ENCODE data around the gene ANKRD65.
"Not testable (repeated sequence)": the region's sequence is repeated elsewhere in the genome, so short reads cannot be mapped to it uniquely, and the experiment has no call there.

DNA sequence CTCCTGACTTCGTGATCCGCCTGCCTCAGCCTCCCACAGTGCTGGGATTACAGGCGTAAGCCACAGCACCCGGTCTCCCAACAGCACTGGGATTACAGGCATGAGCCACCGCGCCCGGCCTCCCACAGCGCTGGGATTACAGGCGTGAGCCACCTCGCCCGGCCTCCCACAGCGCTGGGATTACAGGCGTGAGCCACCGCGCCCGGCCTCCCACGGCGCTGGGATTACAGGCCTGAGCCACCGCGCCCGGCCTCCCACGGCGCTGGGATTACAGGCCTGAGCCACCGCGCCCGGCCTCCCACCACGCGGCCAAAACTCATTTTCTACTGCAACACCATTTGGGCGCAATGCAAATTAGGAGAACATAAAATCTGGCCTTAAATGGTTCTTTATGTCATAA is 35.7 kb downstream of the ANKRD65 start:
- TF ChIP-seq, protein P1, sequence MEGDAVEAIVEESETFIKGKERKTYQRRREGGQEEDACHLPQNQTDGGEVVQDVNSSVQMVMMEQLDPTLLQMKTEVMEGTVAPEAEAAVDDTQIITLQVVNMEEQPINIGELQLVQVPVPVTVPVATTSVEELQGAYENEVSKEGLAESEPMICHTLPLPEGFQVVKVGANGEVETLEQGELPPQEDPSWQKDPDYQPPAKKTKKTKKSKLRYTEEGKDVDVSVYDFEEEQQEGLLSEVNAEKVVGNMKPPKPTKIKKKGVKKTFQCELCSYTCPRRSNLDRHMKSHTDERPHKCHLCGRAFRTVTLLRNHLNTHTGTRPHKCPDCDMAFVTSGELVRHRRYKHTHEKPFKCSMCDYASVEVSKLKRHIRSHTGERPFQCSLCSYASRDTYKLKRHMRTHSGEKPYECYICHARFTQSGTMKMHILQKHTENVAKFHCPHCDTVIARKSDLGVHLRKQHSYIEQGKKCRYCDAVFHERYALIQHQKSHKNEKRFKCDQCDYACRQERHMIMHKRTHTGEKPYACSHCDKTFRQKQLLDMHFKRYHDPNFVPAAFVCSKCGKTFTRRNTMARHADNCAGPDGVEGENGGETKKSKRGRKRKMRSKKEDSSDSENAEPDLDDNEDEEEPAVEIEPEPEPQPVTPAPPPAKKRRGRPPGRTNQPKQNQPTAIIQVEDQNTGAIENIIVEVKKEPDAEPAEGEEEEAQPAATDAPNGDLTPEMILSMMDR (IDR thresholded peaks at IDR 0.05; ENCODE audit: extremely low read depth in 1 of 2, insufficient read depth in 1 of 2, low read depth in 1 of 2, low read length in 2 of 2), result not testable (repeated sequence)
- TF ChIP-seq EZH2 (IDR thresholded peaks at IDR 0.05; ENCODE audit: borderline replicate concordance, low read depth, low read length, severe bottlenecking); MYC (IDR thresholded peaks at IDR 0.05; ENCODE audit: low read depth, low read length); POLR2A (IDR thresholded peaks at IDR 0.05; ENCODE audit: low read depth, low read length); POLR2AphosphoS5 (IDR thresholded peaks at IDR 0.05; ENCODE audit: insufficient read depth, low read depth, low read length); GATA2 (IDR thresholded peaks at IDR 0.05; ENCODE audit: insufficient read depth, insufficient read length, low read depth, low read length); JUN (IDR thresholded peaks at IDR 0.05; ENCODE audit: borderline replicate concordance, insufficient read depth, insufficient read length, low read depth); FOS (IDR thresholded peaks at IDR 0.05; ENCODE audit: borderline replicate concordance, insufficient read depth, low read length): not testable (repeated sequence)
- TF ChIP-seq, protein P2, sequence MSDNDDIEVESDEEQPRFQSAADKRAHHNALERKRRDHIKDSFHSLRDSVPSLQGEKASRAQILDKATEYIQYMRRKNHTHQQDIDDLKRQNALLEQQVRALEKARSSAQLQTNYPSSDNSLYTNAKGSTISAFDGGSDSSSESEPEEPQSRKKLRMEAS (IDR thresholded peaks at IDR 0.05; ENCODE audit: insufficient read depth, insufficient read length), result not testable (repeated sequence)
